HG03342 (cell line): ENCODE results near the gene TNFSF15.
A peak's percentile ranks its signal among the peaks of the same experiment; 100 is the strongest.

Source experiments
- ATAC-seq: cut with Tn5 transposase; IDR thresholded peaks from one replicate; pipeline ENCODE4 v1.9.1; 2021; ENCODE audit warnings: mild to moderate bottlenecking, moderate library complexity; ENCODE audit not compliant: unreplicated experiment

The TNFSF15 gene

DNA sequence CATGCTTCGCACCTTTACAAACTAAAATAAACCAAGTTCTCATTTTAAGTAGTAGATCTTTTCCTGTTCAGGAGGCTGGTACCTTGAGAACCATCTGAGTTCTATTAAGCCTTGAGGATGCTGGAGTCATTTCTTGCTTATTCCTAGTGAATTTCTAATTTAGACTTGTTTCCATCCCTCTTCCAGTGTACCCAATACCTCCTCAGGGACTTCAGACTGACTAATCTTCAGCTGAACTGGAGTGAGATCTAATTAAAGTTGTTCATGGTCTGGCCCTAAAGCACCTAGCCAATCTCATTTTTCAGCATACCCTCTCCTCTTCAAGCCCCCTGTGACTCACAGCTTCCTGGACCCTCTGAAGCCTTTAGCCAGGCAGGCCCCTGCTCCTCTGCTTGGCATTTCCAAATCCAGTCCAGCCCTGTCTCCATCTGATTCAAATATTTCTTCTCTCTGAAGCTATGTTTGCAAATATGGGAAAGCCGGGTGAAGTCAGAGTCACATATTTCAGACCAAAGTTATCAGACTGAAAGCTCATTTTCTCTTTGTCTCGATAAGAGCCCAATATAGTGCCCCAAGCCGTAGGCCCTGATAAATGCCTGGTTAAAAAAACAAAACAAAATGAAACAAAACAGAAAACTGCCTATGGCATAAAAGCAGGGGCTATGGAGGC is 19.4 kb upstream of the TNFSF15 start:
- no peak for ATAC-seq

DNA sequence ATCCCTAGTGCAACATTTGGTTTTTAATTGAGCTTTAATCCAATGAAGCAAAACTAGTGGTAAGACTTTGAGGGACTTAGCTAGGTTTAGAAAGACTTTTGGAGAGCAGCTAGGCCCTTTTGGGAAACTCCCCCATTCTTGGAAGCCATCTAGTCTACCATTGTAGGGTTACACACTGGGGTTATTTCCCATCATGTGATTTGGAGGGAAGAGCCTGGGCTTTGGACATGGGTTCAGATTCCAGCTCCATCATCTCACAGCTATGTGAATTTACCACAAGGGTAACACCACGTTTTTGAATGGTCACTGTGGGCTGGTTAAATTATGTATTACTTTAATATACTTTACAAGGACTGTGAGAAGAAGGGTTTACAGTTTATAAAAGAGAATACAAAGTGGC is 18.3 kb upstream of the TNFSF15 start:
- no peak for ATAC-seq

GRCh38 chr9:114823441-114823840 is 17.6 kb upstream of the TNFSF15 start:
- ATAC-seq, result no peak

DNA sequence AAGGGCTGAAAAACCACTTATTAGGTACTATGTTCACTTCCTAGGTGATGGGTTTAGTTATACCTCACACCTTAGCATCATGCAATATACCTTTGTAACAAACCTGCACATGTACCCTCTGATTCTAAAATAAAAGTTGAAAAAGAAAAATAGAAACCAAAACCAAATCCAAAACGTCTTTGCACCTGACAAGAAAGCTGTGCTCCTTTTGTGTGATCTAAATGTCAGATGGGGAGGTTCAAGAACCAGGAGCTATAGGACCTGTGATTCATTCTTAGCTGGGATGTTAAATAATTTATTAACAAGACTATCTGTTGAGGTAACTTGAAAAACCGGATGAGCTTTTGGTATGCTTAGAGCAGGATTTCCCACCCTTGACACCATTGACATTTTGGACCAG is 16.9 kb upstream of the TNFSF15 start:
- ATAC-seq, result no peak

- no peak for ATAC-seq
Measured at GRCh38 chr9:114820776-114821501, 15.1 kb upstream of the TNFSF15 start.

DNA sequence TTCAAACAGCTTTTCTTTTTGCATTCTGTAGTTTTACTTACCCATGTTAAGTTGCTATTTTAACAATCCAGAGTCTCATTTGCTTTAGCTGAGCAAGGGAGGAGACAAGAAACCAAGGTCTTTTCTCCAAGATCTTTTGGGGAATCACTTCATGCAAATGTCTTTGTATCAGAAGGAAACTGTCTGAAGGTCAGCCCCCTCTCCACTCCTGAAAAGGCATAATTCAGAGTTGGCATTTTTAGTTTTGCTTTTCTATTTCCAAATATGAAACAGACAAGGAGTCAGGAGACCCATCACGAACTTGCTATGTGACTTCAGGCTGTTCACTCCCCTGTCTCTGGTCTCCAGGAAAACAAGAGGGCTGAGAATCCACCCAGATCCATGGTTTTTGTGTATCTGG is 12.3 kb upstream of the TNFSF15 start:
- ATAC-seq, result no peak

DNA sequence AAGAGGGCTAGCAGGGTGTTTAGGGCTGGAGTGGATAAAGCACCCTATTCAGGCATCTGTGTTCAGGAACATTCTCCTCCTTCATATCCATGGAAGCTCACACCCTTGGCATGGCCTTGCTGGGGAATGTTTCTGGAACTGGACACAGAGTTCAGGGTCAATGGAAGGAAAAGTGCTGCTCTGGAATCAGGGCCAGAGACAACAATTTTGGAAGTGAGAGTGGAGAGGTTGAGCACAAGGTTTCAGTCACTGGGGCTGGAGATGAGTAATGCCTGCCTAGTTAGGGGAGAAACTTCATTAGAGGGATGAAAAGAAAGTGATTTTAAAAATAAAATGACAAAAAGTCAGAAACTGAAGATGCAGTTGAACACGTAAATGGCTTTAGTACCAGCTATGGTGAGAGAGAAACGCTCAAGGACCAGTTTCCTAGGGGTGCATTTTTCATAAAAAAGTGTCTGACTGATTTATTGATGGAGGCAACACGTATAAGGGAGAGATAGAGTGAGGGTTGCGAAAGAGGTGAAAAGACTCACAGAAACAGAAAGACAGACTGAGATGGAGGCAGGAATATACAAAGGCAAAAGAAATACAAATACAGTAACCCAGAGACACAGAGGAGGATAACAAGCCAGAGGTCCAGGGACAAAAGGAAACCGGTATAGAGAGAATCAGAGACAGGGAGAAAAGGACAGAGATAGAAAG is 8.0 kb upstream of the TNFSF15 start:
- ATAC-seq, result no peak

DNA sequence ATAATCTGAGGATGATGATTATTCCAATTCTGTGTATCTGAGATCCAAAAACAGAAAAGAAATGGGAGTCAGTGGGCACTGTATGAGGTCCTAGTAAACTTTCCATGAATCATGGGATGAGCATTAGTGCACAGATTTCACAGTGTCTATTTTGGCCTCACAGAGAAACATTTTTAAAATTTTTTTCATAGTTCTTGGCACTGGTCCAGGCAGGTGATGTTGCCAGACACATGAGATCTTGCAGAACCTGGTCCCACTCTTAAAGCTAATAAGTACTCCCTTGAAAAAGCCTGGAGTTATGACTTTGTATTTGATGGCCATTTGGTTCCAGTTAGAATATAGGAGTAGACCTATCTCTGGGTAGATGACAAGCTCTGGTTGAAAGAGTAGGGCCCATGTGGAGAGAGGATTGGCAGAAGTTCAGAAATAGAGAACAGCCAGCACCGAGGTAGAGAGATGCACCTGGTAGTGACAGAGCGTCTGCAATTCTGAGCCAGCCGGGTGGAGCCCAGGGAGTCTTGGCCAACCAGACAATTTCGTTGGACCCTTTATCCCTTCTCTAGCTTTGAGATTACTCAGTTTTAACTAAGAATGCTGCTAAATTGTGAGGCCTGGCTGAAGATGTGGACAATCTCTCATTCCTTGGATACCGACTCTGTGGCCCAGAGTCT is 6.3 kb upstream of the TNFSF15 start:
- ATAC-seq, result no peak

DNA sequence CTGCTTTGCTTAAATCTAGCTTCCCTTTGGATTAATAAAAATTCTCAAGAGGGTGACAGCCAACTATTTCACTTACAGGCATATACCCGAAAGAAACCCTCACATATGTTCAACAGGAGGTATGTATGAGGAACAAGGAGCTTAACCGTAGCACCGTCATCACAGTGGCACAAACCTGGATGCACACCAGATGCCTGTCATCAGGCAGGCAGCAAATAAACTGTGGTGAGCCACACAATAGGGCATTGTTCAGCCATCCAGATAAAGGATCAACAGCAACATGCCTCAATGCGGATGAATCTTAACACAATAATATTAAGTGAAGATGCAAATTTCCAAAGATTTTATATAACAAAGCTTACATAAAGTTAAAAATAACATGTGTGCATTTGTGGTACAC is 5.5 kb upstream of the TNFSF15 start:
- ATAC-seq, result no peak

DNA sequence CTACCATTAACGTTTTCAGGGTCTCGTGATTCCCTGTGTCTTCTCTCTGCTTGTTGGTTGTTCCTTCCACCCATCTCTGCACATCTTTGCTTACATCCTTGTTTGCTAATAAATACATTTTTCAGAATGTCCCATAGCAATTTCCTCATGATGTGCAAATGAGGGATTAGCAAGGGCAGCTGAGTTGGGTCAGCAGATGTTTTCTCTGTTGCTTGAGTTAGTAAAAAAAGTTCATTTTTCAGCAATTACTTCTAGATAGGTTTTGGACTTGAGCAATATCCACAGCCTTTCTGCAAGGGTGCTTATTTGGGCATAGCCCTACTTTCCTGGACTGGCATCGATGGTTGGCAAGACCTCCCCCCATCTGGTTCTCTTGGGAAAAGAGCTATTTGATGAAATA is 4.8 kb upstream of the TNFSF15 start:
- ATAC-seq, result no peak

DNA sequence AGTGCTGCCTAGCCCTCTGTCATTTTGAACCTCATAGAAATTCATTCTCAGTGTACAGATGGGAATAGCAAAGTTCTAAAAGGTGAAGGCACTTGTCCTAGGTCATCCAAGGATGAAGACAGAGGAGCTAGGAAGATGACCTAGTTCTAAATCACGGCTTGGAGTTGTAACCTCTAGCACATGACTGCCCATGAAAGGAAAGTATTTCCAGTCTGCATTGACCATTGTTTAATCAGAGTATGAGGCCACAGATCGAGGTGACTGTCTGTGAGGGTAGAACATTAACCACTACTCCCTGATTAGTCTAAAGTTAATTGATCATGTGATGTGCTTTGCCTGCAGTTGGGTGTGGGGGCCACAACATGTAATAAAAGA is 674 bp upstream of the TNFSF15 start:
- peak; percentile 44 for ATAC-seq

- ATAC-seq, result no peak
Measured at GRCh38 chr9:114804505-114804904, 1.3 kb downstream of the TNFSF15 start.

DNA sequence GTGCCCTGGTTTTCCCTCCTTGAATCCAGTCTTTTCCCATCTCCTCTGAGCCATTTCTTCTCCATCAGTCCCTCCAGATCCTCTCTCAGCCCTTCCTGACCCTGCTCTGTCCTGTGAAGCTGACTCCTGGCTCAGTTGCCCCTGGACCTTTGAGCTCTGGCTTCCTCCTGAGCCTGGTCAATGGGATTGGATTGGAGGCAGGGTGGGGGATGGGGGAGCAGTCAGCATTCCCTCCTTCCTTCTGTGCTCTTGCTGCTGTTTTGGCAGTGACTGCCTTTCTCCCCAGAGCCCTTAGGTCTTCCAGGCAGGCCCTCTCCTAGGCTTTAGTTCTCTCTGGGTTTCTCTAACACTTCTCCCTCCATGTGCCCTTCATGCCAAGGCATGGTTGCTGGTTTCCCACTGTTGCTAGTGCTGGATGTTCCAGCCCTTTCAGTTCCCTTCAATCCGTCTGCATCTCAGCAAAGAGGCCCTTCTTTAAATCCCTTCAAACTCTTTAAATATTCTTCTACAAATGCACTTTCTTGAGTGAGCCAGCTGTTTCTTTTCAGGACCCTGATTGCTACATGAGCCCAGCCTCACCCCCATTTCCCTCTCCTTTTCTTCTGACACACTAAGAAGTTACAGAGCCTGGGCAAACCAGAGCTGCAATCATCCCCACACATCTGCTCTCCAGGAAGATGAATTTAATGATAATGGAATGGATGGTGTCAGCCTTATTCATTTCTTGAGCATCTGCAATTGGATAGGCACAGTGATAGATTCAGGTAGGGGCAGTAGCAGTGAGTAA is 2.2 kb downstream of the TNFSF15 start:
- ATAC-seq, result no peak

DNA sequence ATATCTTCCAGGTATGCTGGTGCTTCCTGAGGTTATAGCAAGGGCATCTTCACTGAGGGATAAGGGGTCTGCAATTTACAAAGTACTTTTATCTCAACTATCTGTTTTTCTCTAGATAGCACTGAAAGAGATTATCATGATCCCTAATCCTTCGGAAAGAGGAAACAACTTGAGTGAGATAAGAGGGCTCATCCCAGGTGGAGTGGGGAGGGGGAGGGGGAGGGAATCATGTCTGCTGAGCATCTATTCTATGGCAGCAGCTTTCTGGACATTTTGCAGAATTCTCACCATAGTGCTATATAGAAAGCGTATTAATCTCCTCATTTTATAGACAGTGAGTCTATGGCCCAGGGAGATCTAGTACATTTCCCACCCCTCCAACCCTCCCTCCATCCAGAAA is 5.9 kb downstream of the TNFSF15 start:
- ATAC-seq, result no peak

DNA sequence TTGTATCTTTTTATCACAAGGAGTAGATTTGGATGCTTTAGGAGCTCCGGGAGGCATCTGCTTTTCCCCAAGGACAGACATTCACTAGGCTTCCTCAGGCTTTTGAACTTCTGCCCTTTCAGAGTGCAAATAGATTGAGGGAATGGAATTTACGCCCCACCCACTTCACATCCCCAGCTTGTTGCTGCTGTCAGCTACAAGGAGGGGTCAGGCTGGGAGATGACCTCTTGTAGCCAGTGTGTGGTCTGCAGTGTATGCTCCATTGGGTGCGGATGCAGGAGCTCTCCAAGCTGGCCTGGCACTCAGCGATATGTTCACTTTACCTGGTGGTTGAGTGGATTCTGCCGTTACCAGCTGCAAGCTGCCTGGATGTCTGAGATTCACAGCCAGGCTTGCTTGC is 6.4 kb downstream of the TNFSF15 start:
- no peak for ATAC-seq

DNA sequence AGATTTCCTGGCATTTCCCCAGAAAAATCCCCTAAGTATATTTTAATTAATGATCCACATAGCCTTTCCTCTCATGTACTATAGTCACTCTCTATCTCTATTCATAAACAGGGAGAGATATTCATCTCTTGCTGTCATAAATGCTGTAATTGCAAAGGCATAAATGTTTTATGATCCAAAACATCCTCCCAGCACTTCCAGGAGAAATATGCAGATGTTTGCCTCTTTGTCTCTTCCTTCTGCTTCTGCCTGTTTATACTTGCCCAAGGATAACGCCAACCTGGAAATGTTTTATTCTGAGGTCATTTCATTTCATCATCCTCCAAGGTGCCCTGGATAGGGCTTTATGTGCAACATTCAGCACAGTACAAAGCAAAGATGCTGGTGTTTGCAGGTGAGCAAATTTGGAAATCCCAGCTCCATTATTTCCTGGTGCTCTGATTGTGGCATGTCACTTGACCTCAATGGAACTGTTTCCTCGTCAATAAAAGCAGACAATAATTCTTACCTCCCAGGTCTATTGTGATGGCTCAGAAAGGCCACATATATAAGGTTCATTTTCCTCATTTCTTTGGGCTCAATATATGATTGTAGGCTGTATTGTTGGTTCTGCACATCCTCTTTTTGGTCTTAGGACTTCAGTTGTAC is 6.9 kb downstream of the TNFSF15 start:
- no peak for ATAC-seq

GRCh38 chr9:114798101-114798500 is 7.7 kb downstream of the TNFSF15 start:
- ATAC-seq, result no peak

- no peak for ATAC-seq
Measured at GRCh38 chr9:114792396-114792795, 13.4 kb downstream of the TNFSF15 start.

GRCh38 chr9:114791736-114792135 is 14.1 kb downstream of the TNFSF15 start:
- no peak for ATAC-seq

- no peak for ATAC-seq
Measured at GRCh38 chr9:114791312-114791711, 14.5 kb downstream of the TNFSF15 start.
